GM06990 (cell line): ENCODE measurements around the gene MEOX1.

Experiments used
- DNase-seq: peaks from one replicate; pipeline ENCODE4 v3.0.0-alpha.2; 2011; ENCODE audit not compliant: insufficient read length; ENCODE audit errors: extremely low read depth
- H3K27me3 ChIP-seq: replicated peaks from 2 replicates; pipeline ENCODE4 v1.6.0; 2011; ENCODE audit warnings: low read length; ENCODE audit not compliant: control insufficient read depth, insufficient read depth
- H3K36me3 ChIP-seq: 2 replicates; pipeline ENCODE4 v1.5.1; 2011; ENCODE audit warnings: low read length; ENCODE audit not compliant: control insufficient read depth, insufficient read depth
- H3K4me3 ChIP-seq: replicated peaks from 2 replicates; pipeline ENCODE4 v1.5.1; 2011; ENCODE audit warnings: low read depth, mild to moderate bottlenecking, control low read depth, low read length
- CTCF ChIP-seq: IDR thresholded peaks from 2 replicates; pipeline ENCODE4 v1.5.1; 2011; ENCODE audit warnings: low read length, control low read depth, mild to moderate bottlenecking, inconsistent platforms; ENCODE audit not compliant: insufficient read depth, poor library complexity, severe bottlenecking

MEOX1 gene

GRCh38 chr17:43661699-43662412, at the start of gene MEOX1:
MEOX1 (minus strand) TSS chr17:43661922; CDS start chr17:43661534, 388 bp downstream.
- TF ChIP-seq CTCF, result no peak
- H3K4me3 ChIP-seq, result no peak within 1 kb of the TSS; the same call in none of the 2 replicates
- H3K36me3 ChIP-seq, result no peaks in the 10 kb centered on the region
- DNase-seq, result peak; percentile 33
- H3K27me3 ChIP-seq, result no peaks in the 10 kb centered on the region

GRCh38 chr17:43710101-43710500, 48.4 kb upstream of the MEOX1 start:
- no peak for DNase-seq
- Histone ChIP-seq H3K27me3 (no peaks in the 10 kb centered on the region), H3K4me3 (no peak overlapping the region), H3K36me3 (no peaks in the 10 kb centered on the region)
- TF ChIP-seq CTCF, result no peak

GRCh38 chr17:43709210-43709609, 47.5 kb upstream of the MEOX1 start:
- DNase-seq, result no peak
- no peaks in the 10 kb centered on the region for H3K27me3 ChIP-seq
- no peak for TF ChIP-seq CTCF

GRCh38 chr17:43707184-43707583, 45.5 kb upstream of the MEOX1 start:
- H3K36me3 ChIP-seq, result no peaks in the 10 kb centered on the region
- no peak for TF ChIP-seq CTCF
- no peak overlapping the region for H3K4me3 ChIP-seq
- DNase-seq, result no peak
- H3K27me3 ChIP-seq, result no peaks in the 10 kb centered on the region

More at GRCh38 chr17:43709210-43709609, 47.5 kb upstream of the MEOX1 start:
- Histone ChIP-seq H3K36me3 (no peaks in the 10 kb centered on the region), H3K4me3 (no peak overlapping the region)

- H3K36me3 ChIP-seq, result no peaks in the 10 kb centered on the region
- TF ChIP-seq CTCF, result no peak
- H3K27me3 ChIP-seq, result no peaks in the 10 kb centered on the region
- no peak for DNase-seq
- no peak overlapping the region for H3K4me3 ChIP-seq
Measured at GRCh38 chr17:43706235-43706634, 44.5 kb upstream of the MEOX1 start.
